Stimulated activated CD8-positive, alpha-beta memory T cell treated with anti-CD3 and anti-CD28 coated beads, Interleukin-15, amount 100 ng/mL, for 24 hours (primary cell): Measurements from ENCODE around the gene HDAC11.

Experiments
- DNase-seq: peaks from one replicate; pipeline ENCODE4 v3.0.0-alpha.2; 2020; ENCODE audit warnings: low read depth

The HDAC11 gene

GRCh38 chr3:13543253-13543652 is 63.1 kb downstream of the HDAC11 start:
- no peak for DNase-seq

GRCh38 chr3:13544293-13544831 is 64.3 kb downstream of the HDAC11 start:
- DNase-seq, result no peak

- no peak for DNase-seq
These were observed 65.0 kb downstream of the HDAC11 start for GRCh38 chr3:13544951-13545651.

- DNase-seq, result no peak
These were observed 65.9 kb downstream of the HDAC11 start for GRCh38 chr3:13545952-13546454.

- no peak for DNase-seq
These were observed 66.6 kb downstream of the HDAC11 start for GRCh38 chr3:13546667-13547171.

- no peak for DNase-seq
These were observed 67.7 kb downstream of the HDAC11 start for GRCh38 chr3:13547591-13548371.

- DNase-seq, result no peak
These were observed 68.9 kb downstream of the HDAC11 start, which contains the start of gene FBLN2 for GRCh38 chr3:13548696-13549622. Gene FBLN2, plus strand, starts transcription at chr3:13549125. Its CDS starts 21,231 bp downstream, at chr3:13570356.

GRCh38 chr3:13549623-13550422 is 69.7 kb downstream of the HDAC11 start:
- DNase-seq, result no peak

GRCh38 chr3:13550423-13550690 is 70.3 kb downstream of the HDAC11 start:
- no peak for DNase-seq

GRCh38 chr3:13550791-13551360 is 70.8 kb downstream of the HDAC11 start:
- no peak for DNase-seq

- no peak for DNase-seq
These were observed 72.9 kb downstream of the HDAC11 start for GRCh38 chr3:13552857-13553652.

- DNase-seq, result no peak
These were observed 73.6 kb downstream of the HDAC11 start for GRCh38 chr3:13553686-13554085.

- no peak for DNase-seq
These were observed 75.6 kb downstream of the HDAC11 start for GRCh38 chr3:13555753-13556152.
